GDM1 (cell line): ENCODE results near the gene HIPK3.
"Not testable (repeated sequence)": the region's sequence is repeated elsewhere in the genome, so short reads cannot be mapped to it uniquely, and the experiment has no call there.

Experiments
- DNase-seq: peaks from one replicate; lab custom pipeline; 2025; lab: John Stamatoyannopoulos, UW

Gene HIPK3

DNA sequence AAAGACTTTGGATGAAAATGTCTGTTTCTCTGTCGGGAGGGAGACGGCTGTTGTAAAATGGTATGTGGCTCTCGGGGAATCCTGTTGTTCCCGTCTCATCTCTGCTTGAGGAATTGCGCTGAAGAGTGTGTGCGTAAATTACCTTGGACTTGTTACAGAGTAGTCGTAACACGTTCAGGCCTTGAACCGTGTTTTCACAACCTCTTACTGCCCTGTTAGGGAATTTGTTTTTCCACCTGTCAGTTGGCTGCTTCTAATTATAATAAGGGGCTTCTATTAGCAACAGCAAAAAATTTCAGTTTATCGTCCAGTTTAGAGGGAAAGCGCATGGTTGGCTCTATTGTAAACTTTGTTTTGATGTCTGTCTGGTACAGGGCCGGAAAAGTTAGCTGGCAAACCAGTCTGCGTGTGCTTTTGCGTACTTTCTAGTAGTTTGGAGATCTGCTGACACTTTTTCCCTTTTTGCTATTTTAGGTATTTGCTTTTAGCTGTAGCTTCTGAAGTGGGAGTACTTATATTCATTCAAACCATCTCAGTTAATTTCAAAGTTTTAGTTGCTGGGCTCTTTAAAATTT, 1.5 kb downstream of the HIPK3 start:
- DNase-seq: peak; percentile 55

GRCh38 chr11:33259869-33260268, 2.7 kb downstream of the HIPK3 start:
- DNase-seq: no peak

- DNase-seq: not testable (repeated sequence)
Observed at GRCh38 chr11:33261350-33261749, 4.2 kb downstream of the HIPK3 start.

DNA sequence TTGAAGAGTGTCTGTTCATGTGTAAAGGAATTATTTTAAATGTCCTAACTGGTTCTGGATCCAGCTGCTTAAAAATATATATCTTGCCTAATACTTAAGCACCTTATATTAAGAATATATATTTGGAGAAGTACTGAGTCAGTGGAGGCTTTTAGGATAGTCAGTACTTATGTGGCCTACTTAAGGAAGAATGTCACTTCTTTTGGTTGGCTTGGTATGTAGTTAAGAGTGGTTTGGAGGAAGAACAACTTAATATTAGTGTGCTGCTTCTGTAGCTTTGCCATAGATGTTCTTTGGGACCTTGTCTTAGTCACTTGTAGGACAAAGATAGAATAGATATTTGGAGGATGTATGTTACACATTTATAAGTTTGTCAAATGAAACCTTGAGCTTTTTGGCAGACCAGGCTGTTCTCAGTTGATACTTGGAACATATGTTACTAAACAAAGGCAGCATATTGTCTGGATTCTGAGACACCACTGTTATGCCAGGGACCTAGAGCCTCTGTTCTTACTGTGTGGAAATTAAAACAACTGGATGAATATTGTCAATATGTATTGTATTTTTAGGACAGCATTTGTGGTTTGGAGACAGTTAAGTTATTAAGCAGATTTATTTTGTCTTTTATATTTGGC, 4.9 kb downstream of the HIPK3 start:
- no peak for DNase-seq

DNA sequence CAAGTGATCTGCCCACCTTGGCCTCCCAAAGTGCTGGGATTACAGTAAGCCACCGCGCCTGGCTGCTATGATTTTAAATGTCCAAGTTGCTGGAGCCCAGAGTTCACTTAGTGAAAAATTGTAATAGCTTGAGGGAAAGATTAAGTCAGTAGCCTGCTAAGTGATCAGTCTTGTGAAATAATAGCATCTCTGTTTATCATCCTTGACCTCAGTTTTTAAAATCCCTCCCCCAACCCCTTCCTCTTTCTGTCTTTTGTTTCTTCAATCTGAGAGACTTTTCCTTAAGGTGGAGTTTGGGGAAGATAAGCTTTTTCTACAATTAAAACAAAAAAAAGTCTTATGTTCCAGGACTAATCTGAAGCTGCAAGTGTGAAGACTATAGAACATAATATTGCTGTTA, 6.4 kb downstream of the HIPK3 start:
- DNase-seq: no peak

- no peak for DNase-seq
Observed at GRCh38 chr11:33264926-33265325, 7.7 kb downstream of the HIPK3 start.

DNA sequence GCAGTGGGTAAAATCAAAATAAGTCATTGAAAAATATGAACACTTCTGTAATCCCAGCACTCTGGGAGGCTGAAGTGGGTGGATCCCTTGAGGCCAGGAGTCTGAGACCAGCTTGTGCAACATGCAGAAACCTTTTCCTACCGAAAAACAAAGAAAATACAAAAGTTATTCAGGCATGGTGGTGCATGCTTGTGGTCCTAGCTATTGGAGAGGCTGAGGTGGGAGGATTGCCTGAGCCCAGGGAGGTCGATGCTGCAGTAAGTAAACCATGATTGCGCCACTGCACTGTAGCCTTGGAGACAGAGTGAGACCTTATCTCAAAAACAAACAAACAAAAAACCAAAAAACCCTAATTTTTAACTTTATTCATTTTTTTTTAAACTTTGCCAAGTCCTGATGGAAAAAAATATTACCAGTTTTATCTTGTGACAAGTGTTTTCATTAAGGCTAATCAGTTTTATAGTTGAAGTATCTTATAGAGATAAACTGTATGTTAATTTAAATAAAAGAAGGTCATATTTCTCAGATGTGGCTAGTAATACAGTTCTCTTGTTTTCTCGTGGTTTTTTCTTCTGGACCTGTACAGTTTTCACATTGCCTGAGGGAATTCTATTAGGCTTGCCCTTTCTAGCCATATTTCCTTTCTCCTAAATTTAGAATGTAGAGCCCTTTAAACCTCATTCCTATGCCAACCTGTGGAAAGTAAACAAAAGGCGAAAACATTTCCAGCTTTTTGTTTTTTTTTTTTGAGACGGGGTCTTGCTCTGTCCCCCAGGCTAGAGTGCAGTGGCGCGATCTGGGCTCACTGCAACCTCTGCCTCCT, 9.4 kb downstream of the HIPK3 start:
- no peak for DNase-seq

DNA sequence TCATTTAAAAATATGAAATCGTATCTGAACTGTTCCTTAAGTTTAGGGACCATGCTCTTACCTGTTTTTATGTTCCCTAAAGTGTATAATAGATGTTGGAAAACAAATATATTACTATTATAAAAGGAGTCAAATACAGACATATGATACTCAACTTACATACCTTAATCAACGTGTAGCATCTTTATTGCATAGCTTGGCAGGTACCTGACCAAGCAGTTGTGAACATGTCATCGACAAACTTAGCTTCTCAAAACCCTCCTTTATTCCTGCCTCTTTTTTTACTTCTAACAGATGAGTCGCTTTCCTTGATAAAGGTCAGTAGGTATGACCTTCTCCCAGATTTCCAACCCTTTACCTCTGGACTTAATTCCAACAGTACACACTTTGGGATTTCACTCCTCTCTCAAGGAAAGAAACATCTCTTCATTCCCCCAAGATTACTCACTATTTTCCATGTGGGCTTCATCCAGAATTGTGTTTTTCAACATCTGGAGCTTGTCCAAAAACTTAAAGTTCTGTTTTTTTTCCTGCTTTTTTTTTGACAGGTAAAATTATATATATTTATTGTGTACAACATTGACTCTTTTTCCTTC, 11.9 kb downstream of the HIPK3 start:
- no peak for DNase-seq

GRCh38 chr11:33269822-33270221, 12.6 kb downstream of the HIPK3 start:
- no peak for DNase-seq

GRCh38 chr11:33271059-33271458, 13.9 kb downstream of the HIPK3 start:
- DNase-seq: no peak

- no peak for DNase-seq
Observed at GRCh38 chr11:33272338-33273107, 15.3 kb downstream of the HIPK3 start.

DNA sequence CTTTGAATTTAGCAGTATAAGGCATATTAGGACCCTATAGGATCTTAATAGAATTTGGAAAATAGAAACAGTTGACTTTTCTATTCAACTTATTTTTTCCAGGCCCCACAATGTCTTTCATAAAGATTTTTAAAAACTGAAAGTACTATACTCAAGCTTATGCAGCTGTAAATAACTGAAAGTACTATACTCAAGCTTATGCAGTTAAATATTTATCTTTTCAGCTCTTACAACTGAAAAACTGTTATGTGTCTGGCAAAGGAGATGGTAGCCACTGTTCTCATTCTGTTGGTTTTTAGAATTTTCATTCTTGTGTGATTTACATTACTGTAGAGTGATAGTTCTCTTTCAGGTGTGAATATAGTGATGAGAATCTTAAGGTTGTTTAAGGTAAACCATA, 16.5 kb downstream of the HIPK3 start:
- DNase-seq: no peak

- no peak for DNase-seq
Observed at GRCh38 chr11:33280411-33280810, 23.2 kb downstream of the HIPK3 start.

- DNase-seq: no peak
Observed at GRCh38 chr11:33281758-33282157, 24.6 kb downstream of the HIPK3 start.

DNA sequence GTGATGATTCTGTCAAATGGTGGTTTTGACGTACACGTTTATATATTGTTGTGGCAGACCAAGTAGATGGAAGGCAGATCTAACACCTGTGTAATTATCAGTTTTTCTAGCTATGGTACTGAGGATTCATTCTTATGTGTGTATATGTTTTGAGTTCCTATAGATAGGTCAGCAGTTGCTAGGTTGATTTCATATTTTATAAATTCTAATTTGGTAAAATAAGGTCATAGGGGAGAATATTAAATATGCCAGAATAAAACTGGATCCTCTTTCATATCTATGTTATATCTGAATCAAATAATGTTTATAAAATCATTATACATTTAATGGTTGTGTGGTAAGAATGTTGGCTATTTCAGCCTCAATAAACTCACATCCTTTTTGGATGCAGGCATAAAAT, 27.6 kb downstream of the HIPK3 start:
- DNase-seq: no peak

DNA sequence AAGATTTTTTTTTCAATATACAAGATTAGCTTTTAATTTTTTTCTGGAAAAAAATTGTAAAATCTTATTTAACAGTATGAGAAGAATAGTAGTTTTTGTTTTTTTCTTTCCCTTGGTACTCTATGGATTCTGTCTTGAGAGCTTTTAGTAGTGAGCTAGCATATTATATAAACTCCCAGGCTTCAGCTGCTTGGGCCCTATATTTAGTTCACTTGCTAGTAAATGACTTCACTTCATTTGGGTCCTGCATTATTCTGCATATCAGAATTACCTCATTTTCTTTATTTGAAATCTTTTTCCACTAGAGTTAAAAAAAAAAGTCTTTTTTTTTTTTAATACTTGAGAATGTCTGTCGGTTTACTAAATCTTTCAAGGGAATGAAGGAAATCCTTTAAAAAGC, 33.1 kb downstream of the HIPK3 start:
- DNase-seq: no peak

- no peak for DNase-seq
Observed at GRCh38 chr11:33291004-33291777, 34.0 kb downstream of the HIPK3 start.

DNA sequence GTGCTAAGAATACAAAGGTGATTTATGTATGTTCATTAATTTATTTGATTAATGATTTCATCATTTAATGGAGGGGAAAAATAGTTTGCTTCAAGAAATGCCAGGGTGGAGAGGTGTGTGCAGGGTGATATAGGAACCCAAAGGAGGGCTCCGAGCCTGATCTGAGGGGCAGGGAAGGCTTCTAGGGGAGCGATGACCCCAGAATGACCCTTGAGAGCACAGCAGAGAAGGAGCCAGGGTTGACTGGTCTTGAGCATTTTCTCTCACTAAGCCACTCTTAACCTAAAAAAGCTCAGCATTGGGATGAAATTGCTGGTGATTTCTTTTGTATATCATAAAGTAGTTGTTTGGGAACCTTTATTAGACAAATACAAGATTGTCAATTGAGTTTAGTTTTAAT, 35.1 kb downstream of the HIPK3 start:
- DNase-seq: no peak

DNA sequence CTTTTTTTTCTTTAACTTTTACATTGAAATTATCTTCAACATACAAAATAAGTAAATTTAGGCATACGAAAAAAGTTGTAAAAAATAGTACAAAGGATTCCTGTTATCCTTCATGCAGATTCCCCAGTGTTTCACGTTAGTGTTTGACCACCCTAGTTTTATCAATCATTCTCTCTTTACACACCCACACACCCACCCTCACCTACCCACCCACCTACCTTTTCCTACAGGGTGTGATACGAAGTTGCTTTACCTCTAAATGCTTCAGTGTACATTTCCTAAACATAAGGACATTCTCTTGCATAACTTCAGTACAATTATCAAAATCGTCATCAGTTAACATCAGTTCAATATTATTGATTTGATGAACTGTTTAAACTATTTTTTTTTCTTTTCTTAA, 37.0 kb downstream of the HIPK3 start:
- DNase-seq: no peak

DNA sequence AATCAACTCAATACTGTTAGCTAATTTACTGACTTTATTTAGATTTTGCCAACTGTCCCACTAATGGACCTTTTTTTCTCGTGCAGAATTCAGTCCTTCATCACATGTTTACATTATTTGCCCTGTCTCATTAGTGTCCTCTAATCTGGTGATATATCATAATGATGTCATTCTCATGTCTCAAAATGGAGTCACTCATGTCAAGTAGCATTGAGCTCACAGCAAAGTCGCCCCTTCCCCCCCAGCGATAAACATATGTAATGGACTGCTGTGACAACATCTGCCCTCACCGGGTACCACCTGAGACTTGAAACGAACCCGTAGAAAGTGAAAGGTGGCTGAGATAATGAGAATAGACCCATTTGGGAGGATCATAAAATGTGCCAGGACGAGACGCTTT, 37.6 kb downstream of the HIPK3 start:
- no peak for DNase-seq

DNA sequence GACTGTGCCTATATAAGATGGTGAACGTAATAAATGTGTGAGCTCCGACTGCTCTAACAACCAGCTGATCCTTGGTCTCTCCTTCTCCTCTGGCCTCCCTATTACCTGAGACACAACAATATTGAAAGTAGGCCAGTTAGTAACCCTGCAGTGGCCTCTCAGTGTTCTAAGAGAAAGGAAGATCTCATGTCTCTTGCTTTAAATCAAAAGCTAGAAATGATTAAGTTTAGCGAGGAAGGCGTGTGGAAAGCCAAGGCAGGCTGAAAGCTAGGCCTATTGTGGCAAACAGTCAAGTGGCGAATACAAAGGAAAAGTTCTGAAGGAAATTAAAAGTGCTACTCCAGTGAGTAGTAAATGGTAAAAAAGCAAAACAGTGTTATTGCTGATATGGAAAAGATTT, 39.5 kb downstream of the HIPK3 start:
- no peak for DNase-seq
